Osteoblast (primary cell): ENCODE measurements around the gene RNF144A. TPM values are rescaled to one million over a fixed set of nuclear protein-coding genes. Genes with fewer than 3 reads are reported as not detected.

Experiments used
- DNase-seq: peaks from one replicate; pipeline ENCODE4 v3.0.0; 2011; ENCODE audit warnings: low spot score, mixed read lengths; ENCODE audit not compliant: insufficient read length; ENCODE audit errors: missing footprints
- H2AFZ ChIP-seq: 2 replicates; pipeline ENCODE4 v1.6.0; 2011; ENCODE audit warnings: mild to moderate bottlenecking, low read length
- H3K27ac ChIP-seq: 2 replicates; pipeline ENCODE4 v1.5.1; 2011; ENCODE audit warnings: mild to moderate bottlenecking, low read depth, low read length, moderate library complexity
- H3K27me3 ChIP-seq: 2 replicates; pipeline ENCODE4 v1.6.0; 2012; ENCODE audit warnings: mild to moderate bottlenecking, control low read depth, inconsistent platforms, low read length, moderate library complexity; ENCODE audit not compliant: insufficient read depth
- H3K36me3 ChIP-seq: 2 replicates; pipeline ENCODE4 v1.5.1; 2011; ENCODE audit warnings: mild to moderate bottlenecking, low read length, control low read depth, moderate library complexity; ENCODE audit not compliant: insufficient read depth
- H3K4me1 ChIP-seq: 2 replicates; pipeline ENCODE4 v1.5.1; 2011; ENCODE audit warnings: mild to moderate bottlenecking, low read length, control low read depth, moderate library complexity; ENCODE audit not compliant: insufficient read depth
- H3K4me2 ChIP-seq: 2 replicates; pipeline ENCODE4 v1.6.0; 2011; ENCODE audit warnings: mild to moderate bottlenecking, low read length; ENCODE audit not compliant: insufficient read depth
- H3K4me3 ChIP-seq: fragments of 200-600 bp; sonication (generic); 3 replicates; pipeline ENCODE4 v1.5.1; 2012; ENCODE audit warnings: mild to moderate bottlenecking, low read length, inconsistent platforms; ENCODE audit not compliant: insufficient read depth
- H3K79me2 ChIP-seq: 2 replicates; pipeline ENCODE4 v1.6.0; 2012; ENCODE audit warnings: mild to moderate bottlenecking, low read length, control low read depth, inconsistent platforms; ENCODE audit not compliant: insufficient read depth
- H3K9me3 ChIP-seq: 2 replicates; pipeline ENCODE4 v1.5.1; 2011; ENCODE audit warnings: low read depth, low read length, control low read depth
- H4K20me1 ChIP-seq: 2 replicates; pipeline ENCODE4 v1.6.0; 2012; ENCODE audit warnings: mild to moderate bottlenecking, low read length, control low read depth; ENCODE audit not compliant: insufficient read depth
- CTCF ChIP-seq: IDR thresholded peaks from 2 replicates; pipeline ENCODE4 v1.5.1; 2011; ENCODE audit warnings: mild to moderate bottlenecking, low read depth, low read length, moderate library complexity; ENCODE audit errors: extremely low read depth
- total RNA-seq: library from RNA; depleted of rRNA; stranded (reverse); fragments of >200 nt; gene quantifications from 2 replicates; pipeline ENCODE4 v1.2.3, GENCODE V29; 2012

RNF144A gene
- total RNA-seq, 1 donor: 15.9 TPM

GRCh38 chr2:6972067-6972710, 55.0 kb downstream of the RNF144A start:
- H3K4me1 ChIP-seq: no peaks in the 10 kb centered on the region
- no peak overlapping the region for H3K4me3 ChIP-seq
- H3K27ac ChIP-seq: no peak overlapping the region
- H3K79me2 ChIP-seq: no peaks in the 10 kb centered on the region
- no peaks in the 10 kb centered on the region for H3K36me3 ChIP-seq
- no peak for DNase-seq
- no peaks in the 10 kb centered on the region for H3K27me3 ChIP-seq
- no peak for TF ChIP-seq CTCF
- H3K4me2 ChIP-seq: no peak overlapping the region
- no peaks in the 10 kb centered on the region for H4K20me1 ChIP-seq
- H2AFZ ChIP-seq: no peak overlapping the region
- H3K9me3 ChIP-seq: no peaks in the 10 kb centered on the region

GRCh38 chr2:6973895-6974545, 56.8 kb downstream of the RNF144A start:
- Histone ChIP-seq H3K27me3 (no peaks in the 10 kb centered on the region), H4K20me1 (no peaks in the 10 kb centered on the region), H3K36me3 (no peaks in the 10 kb centered on the region), H3K27ac (no peak overlapping the region), H2AFZ (no peak overlapping the region), H3K79me2 (no peaks in the 10 kb centered on the region), H3K4me2 (no peak overlapping the region), H3K9me3 (no peaks in the 10 kb centered on the region), H3K4me3 (no peak overlapping the region), H3K4me1 (no peaks in the 10 kb centered on the region)
- no peak for DNase-seq
- no peak for TF ChIP-seq CTCF

- no peak for TF ChIP-seq CTCF
- Histone ChIP-seq H3K9me3 (no peaks in the 10 kb centered on the region), H3K36me3 (no peaks in the 10 kb centered on the region), H3K79me2 (no peaks in the 10 kb centered on the region), H3K27ac (no peak overlapping the region), H4K20me1 (no peaks in the 10 kb centered on the region), H3K4me2 (no peak overlapping the region), H3K4me1 (no peaks in the 10 kb centered on the region), H3K4me3 (no peak overlapping the region), H3K27me3 (no peaks in the 10 kb centered on the region), H2AFZ (no peak overlapping the region)
- no peak for DNase-seq
These were observed 58.8 kb downstream of the RNF144A start for GRCh38 chr2:6975988-6976387.

GRCh38 chr2:6977113-6977741, 60.0 kb downstream of the RNF144A start:
- Histone ChIP-seq H2AFZ (no peak overlapping the region), H3K27ac (no peak overlapping the region), H3K79me2 (no peaks in the 10 kb centered on the region), H3K4me2 (no peak overlapping the region), H3K9me3 (no peaks in the 10 kb centered on the region), H4K20me1 (no peaks in the 10 kb centered on the region), H3K27me3 (no peaks in the 10 kb centered on the region), H3K36me3 (no peaks in the 10 kb centered on the region), H3K4me1 (no peaks in the 10 kb centered on the region), H3K4me3 (no peak overlapping the region)
- no peak for DNase-seq
- TF ChIP-seq CTCF: no peak
